C4-2B (cell line): ENCODE measurements around the gene HDHD5.

Experiments
- H3K27ac ChIP-seq: fragments of 450-650 bp; 2 replicates; pipeline ENCODE4 v1.5.1; 2017
- ZFX ChIP-seq: fragments of 450-650 bp; IDR thresholded peaks from 2 replicates; pipeline ENCODE4 v1.6.1; 2017
- TF ChIP-seq, protein P1 (sequence below): fragments of 450-650 bp; conservative IDR thresholded peaks from 2 replicates; pipeline ENCODE4 v1.5.1; 2017; ENCODE audit warnings: mild to moderate bottlenecking

The HDHD5 gene

DNA sequence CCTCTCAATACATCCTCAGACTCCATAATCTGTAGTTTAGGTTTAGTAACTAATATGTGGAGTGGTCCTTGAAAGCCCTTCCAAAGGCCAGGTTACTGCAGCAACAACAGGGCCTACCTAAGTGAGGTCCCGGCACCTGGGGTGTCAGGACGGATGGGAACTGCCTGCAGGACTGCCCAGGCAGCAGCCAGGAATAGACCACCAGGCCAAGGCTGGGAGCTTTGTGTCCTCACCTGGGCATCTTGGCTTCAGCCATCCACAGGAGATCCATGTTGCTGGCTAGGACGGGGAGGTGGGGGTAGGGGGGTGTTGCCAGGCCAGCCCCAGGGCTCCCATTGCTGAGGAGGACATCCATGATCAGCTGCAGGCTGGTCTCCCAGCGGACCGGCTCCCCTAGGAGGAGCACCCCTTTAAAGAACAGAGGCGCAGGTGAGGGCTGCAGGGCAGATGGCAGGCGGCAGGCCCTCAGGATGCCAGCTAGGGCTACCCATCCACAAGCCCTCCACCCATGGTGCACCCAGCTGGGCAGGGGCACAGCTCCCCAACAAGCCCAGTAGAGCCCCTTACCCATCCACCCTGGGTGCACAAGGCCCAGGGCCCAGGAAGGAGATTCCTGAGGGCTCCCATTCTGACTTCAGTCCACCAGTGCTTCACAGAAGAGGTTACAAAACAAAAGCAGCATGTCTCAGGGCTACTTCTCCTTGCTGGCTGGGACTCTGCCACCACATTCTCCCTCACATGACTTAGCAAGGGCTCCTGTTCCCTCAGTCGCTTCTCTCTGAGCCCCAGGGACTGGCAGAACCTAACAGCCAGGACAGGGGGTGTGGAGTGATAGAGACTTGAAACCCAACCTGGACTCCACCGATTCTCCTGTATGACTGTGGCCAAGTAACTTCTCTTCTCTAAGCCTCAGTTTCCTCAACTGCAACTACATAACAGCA lies 18.0 kb downstream of the HDHD5 start:
- TF ChIP-seq ZFX, result no peak
- TF ChIP-seq, protein P1, sequence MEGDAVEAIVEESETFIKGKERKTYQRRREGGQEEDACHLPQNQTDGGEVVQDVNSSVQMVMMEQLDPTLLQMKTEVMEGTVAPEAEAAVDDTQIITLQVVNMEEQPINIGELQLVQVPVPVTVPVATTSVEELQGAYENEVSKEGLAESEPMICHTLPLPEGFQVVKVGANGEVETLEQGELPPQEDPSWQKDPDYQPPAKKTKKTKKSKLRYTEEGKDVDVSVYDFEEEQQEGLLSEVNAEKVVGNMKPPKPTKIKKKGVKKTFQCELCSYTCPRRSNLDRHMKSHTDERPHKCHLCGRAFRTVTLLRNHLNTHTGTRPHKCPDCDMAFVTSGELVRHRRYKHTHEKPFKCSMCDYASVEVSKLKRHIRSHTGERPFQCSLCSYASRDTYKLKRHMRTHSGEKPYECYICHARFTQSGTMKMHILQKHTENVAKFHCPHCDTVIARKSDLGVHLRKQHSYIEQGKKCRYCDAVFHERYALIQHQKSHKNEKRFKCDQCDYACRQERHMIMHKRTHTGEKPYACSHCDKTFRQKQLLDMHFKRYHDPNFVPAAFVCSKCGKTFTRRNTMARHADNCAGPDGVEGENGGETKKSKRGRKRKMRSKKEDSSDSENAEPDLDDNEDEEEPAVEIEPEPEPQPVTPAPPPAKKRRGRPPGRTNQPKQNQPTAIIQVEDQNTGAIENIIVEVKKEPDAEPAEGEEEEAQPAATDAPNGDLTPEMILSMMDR, result no peak
- H3K27ac ChIP-seq, result no peak overlapping the region

DNA sequence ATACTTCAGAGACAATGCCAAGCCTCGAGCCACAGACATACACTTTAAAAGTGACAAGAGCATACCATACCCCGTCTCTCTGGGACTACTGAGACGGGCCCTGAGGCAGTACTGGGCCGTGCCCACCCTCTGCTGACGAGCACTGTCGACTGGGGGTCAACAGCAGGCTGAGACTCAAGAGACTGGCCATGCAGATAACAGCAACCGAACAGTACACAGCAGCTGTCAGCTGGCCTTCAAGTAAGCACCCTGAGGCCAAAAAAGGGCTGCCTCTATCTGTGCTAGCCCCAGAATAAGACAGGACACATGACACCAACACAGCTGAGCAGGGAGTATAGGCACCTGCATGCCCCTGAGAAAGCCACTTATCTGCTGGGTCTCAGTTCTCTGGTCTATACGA lies 19.1 kb downstream of the HDHD5 start:
- TF ChIP-seq ZFX, result no peak
- TF ChIP-seq, protein P1, result no peak
- H3K27ac ChIP-seq, result no peak overlapping the region

DNA sequence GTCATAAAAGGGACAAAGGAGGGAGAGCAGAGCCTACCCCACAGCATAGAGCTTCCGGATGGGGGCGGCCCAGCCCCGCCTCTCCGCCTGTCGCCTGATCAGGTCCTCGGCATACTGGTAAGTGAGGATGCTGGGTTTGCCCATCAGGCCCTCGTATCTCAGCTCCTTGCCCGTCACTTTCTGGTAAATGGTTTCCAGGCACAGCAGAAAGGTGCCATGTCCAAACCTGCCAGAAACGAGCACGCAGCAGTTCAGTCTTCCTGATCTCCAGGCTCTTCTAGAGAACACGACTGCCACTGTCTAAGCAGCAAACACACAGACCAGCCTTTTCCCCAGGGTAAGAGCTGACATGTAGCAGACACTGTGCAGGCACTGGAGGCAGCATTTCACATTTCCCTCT lies 20.6 kb downstream of the HDHD5 start:
- TF ChIP-seq ZFX, result no peak
- TF ChIP-seq, protein P1, result no peak
- H3K27ac ChIP-seq, result no peak overlapping the region

DNA sequence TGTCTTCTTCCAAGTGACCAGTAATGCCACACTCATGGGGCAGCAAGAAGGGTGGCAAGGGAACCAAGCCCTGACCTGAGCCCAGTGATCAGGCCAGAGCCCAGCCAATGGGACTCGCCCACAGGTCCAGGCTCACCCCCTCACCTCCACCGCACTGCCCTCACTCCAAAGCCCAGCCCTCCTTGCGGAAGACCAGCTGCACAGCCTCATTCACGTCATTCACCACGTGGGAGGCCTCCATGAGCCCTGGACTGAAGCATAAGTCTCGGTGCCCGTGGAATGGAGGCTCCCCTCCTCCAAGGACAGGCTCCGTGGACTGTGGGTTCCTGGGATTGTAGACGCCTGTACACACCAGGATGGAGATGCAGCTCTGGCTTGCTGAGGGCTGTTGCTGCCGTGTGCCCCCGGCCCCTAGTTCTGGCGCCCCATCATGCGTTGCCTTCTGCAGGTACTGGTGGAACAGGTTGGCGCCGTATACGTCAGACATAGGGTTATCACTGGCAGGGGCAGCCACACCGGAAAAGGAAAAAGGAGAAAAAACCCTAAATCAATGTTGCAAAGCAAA lies 21.1 kb downstream of the HDHD5 start:
- TF ChIP-seq, protein P1, result no peak
- TF ChIP-seq ZFX, result no peak
- no peak overlapping the region for H3K27ac ChIP-seq

DNA sequence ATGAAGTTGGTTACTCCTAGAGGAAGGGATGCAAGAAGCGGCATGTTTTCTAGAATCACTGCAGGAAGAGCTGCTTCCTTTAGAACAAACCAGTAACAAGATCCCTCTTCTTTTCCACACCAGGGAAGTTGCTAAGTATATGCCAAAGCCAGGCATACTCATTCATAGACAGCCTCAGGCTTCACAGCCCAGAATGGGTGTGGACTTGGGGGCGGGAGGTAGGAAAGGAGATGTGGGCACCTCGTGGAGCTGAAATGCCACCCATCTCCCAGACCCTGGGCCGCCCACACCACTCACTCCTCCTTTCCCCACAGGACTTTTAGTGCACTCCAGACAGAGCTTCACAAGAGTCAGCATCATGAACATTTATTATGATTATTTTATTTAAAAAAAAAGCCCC lies 21.9 kb downstream of the HDHD5 start:
- no peak overlapping the region for H3K27ac ChIP-seq
- TF ChIP-seq ZFX, result no peak
- TF ChIP-seq, protein P1, result no peak

DNA sequence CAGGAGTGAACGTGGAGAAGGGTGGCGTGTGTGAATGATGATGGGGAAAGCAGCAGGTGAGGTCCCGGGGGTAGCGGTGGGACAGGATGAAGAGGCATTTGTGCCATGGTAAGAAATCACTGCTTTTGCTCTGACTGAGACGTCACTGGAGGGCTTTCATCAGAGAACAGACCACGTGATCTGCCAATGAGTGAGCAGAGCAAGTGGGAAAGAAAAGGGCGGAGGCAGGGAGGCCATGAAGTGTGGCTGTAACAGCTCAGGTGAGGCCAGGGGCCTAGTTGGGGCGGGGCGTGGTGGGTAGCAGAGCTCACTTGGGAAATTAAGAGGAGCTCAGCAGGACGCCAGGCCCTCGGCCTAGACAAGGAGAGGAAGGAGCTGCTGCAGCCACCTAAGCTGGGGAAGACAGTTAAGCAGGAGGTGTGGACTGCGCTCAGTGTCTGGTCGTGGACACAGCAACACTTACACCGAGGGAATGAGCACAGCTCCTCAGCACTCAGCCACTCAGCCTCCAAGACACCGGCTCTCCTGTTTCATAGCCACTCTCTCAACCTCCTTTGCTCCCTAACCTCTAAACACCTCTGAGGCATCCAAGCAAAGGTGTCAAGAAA lies 23.8 kb downstream of the HDHD5 start:
- H3K27ac ChIP-seq, result no peak overlapping the region
- TF ChIP-seq, protein P1, result no peak
- no peak for TF ChIP-seq ZFX

DNA sequence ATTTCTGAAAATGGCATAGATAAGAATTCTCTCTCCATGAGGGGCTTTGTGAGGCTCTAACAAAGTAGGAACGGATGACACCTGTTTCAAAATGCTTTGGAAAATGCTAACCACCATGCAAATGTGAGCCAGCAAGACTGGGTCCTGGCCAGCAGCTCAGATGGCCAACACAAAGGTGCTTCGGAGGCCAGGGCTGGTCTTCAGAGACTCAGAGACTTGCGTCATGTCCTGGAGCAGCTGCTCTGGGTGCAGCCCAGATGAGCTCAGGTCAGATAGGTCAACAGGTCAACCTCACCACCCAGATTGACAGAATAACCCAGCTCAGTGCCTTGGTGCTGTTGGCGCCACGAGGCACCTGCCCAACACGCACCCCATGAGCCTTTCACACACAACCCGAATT lies 25.9 kb downstream of the HDHD5 start:
- no peak for TF ChIP-seq ZFX
- TF ChIP-seq, protein P1, result no peak
- H3K27ac ChIP-seq, result no peak overlapping the region
